ENCODE results near the gene EFCAB14.

EFCAB14 gene, protein sequence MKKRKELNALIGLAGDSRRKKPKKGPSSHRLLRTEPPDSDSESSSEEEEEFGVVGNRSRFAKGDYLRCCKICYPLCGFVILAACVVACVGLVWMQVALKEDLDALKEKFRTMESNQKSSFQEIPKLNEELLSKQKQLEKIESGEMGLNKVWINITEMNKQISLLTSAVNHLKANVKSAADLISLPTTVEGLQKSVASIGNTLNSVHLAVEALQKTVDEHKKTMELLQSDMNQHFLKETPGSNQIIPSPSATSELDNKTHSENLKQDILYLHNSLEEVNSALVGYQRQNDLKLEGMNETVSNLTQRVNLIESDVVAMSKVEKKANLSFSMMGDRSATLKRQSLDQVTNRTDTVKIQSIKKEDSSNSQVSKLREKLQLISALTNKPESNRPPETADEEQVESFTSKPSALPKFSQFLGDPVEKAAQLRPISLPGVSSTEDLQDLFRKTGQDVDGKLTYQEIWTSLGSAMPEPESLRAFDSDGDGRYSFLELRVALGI

DNA sequence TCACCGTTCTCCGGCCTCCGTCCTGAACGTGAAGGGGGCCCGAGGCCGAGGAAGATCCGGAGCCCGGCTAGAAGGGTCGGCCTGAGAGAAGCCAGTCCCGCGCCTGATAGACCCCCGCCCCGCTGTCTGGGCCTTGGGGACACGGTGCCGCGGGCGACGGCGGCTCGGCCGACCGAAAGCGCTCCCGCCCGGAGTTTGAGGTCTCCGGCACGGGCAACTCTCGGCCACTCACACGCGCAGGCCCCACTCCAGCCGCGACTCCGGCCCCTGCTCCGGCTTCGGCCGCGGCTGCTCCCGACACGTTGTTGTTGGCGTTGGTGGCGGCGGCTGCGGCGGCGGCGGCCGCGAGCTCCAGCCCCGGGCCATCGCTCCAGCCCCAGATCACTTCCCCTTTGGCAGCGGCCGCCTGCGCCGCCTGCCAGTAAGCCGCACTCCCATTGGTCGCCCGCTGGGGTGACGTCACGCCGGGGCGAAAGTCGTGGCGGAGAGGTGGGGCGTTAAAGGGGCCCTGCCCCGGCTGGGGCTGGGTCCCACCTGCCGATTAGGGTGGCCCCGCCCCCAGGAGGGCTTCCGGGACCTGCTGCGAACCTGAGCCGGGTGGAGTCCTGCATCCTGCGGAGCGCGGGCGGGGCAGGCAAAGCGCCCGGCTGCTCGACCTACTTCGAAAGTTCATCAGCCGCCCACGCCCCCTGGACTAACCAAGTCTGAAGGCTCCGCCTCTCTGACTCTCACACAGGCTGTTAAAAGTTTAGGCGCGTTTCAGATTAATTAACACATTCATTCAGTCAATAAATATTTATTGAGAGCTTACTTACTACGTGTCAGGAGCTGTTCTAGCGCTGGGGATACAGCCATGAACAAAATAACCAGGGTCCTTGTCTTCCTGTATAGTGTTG lies at the start of gene EFCAB14:
EFCAB14 (minus strand) TSS at position 388 of the 896 bp plus-strand sequence. CDS start 1,027 bp downstream, outside the sequence.
- H3K4me3 ChIP-seq (ENCODE audit: low read length): peak within 1 kb of the TSS; percentile 92
- peak; percentile 99 for DNase-seq (ENCODE audit: low read depth)
- TF ChIP-seq, protein P1, sequence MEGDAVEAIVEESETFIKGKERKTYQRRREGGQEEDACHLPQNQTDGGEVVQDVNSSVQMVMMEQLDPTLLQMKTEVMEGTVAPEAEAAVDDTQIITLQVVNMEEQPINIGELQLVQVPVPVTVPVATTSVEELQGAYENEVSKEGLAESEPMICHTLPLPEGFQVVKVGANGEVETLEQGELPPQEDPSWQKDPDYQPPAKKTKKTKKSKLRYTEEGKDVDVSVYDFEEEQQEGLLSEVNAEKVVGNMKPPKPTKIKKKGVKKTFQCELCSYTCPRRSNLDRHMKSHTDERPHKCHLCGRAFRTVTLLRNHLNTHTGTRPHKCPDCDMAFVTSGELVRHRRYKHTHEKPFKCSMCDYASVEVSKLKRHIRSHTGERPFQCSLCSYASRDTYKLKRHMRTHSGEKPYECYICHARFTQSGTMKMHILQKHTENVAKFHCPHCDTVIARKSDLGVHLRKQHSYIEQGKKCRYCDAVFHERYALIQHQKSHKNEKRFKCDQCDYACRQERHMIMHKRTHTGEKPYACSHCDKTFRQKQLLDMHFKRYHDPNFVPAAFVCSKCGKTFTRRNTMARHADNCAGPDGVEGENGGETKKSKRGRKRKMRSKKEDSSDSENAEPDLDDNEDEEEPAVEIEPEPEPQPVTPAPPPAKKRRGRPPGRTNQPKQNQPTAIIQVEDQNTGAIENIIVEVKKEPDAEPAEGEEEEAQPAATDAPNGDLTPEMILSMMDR (IDR thresholded peaks at IDR 0.05; ENCODE audit: insufficient read depth, low read depth, low read length, missing control alignments): no peak

DNA sequence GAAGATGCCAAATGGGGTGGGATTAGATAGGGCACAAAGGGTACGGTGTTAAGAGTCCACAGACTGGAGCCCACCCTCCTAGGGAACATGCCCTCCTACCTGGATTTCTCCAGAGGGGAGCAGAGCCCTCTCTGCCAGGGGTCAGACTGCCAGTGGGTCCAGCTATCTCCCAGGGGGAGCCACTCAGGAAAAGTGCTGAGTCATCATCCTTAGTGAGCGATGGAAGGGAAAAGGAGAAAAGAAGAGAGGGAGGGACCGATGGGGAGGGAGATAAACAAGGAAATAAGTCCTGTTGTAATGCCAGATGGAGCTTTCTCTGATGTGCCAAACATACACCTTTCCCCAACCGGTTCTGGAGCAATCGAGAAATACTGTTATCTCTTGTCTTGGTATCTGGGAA lies 49.5 kb upstream of the EFCAB14 start:
- H3K4me3 ChIP-seq (ENCODE audit: low read length): no peak overlapping the region
- DNase-seq (ENCODE audit: low read depth): no peak
- TF ChIP-seq, protein P1 (IDR thresholded peaks at IDR 0.05; ENCODE audit: insufficient read depth, low read depth, low read length, missing control alignments): no peak

DNA sequence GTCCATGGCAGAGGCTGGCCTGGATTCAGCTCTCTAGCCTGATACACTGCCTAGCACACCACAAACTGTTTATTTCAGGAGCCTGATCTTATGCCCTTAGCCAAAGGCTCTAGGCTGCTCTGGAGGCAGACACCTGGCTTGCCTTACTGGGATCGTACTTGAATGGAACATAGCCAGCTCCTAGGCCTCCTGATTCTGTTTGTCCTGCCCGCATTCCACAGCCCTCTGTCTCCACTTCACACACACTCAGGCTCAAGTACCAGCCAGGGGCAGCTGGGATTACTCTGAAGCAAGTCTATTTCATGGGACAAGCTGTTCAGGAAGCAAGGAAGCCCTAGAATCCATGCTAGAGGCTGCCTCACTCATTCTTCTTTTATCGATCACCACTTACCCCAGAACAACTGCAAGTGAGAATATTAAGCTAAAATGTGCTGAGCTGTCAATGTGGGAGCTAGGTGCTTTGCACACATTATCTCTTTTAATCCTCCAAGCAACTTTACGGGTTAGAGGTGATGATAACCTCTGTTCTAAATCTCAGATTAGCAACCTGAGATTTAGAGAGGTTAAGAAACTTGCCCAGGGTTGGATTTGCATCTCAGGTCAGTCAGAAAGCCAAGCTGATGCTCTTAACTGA lies 48.9 kb upstream of the EFCAB14 start:
- TF ChIP-seq, protein P1 (IDR thresholded peaks at IDR 0.05; ENCODE audit: insufficient read depth, low read depth, low read length, missing control alignments): no peak

DNA sequence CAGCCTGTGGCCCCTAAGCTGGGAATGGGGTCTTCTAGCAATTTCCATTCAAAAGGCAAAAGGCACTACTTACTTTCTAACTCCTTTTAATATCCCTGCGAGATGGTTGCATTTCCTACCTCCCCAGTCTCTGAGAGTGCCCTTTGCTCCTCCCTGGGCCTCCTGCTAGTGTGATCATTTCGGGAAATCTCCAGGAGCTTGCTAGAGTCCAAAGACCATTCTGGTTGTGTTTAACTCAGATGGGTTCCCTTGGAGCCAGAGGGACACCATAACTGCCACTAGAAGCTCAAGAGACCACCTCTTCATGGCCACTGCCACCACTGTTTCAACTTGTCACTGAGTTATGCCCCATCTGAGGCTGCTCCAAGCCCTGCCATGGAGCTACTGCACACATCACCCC lies 45.5 kb upstream of the EFCAB14 start:
- H3K4me3 ChIP-seq (ENCODE audit: low read length): no peak overlapping the region
- DNase-seq (ENCODE audit: low read depth): no peak
- TF ChIP-seq, protein P1 (IDR thresholded peaks at IDR 0.05; ENCODE audit: insufficient read depth, low read depth, low read length, missing control alignments): no peak

More for the DNA sequence above, 48.9 kb upstream of the EFCAB14 start:
- no peak for DNase-seq (ENCODE audit: low read depth)
- no peak overlapping the region for H3K4me3 ChIP-seq (ENCODE audit: low read length)

DNA sequence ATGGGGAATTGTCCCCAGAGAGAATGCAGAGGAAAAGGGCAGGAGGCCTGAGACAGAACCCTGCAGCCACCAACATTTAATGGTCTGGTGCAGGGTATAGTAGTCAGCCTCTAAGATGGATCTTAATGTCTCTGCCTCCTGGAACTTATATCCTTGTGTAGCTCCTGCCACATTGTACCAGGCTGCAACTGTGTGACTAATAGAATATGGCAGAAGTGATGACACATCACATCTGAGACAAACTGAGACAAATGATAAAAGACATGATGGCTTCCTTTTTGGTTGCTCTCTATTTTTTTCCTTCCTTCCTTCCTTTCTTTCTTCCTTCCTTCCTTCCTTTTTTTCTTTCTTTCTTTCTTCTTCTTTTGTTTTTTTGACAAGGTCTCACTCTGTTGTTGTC lies 42.8 kb upstream of the EFCAB14 start:
- DNase-seq (ENCODE audit: low read depth): peak; percentile 40
- TF ChIP-seq, protein P1 (IDR thresholded peaks at IDR 0.05; ENCODE audit: insufficient read depth, low read depth, low read length, missing control alignments): no peak

DNA sequence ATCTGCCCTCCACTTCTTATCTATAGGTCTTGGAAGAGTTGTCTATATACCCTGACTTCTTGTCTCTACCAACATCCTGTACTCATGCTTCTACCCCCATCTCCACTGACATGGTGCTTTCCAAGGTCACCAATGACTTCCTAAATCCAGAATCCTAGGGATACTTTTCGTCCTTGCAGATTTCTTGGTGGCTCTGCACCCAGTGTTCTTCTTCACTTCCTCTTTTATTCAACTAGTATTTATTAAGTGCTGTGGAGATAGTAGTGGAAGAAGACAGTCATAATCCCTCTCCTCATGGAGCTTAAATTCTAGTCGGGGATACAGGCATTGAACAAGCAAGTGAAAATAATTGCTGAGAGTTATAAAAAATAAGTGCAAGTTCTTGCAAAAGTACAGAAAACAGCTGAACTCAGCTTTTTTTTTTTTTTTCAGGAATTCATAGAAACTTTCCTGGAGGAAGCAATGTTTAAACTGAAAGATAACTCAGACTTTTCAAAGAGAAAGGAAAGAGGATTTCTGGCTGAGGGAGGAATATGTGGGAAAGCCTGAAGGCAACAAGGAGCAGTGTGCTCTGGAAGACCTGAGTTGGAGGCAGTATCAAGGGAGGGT lies 41.7 kb upstream of the EFCAB14 start:
- TF ChIP-seq, protein P1 (IDR thresholded peaks at IDR 0.05; ENCODE audit: insufficient read depth, low read depth, low read length, missing control alignments): no peak
- DNase-seq (ENCODE audit: low read depth): no peak
- H3K4me3 ChIP-seq (ENCODE audit: low read length): no peak overlapping the region

More for the DNA sequence above, 42.8 kb upstream of the EFCAB14 start:
- H3K4me3 ChIP-seq (ENCODE audit: low read length): no peak overlapping the region

Data from epithelial cell of esophagus (primary cell).